Keratinocyte (primary cell): ENCODE measurements around the gene ARHGAP15. TPM values are rescaled to one million over a fixed set of nuclear protein-coding genes. Genes with fewer than 3 reads are reported as not detected.

Experiments
- DNase-seq: peaks from one replicate; pipeline ENCODE4 v3.0.0-alpha.2; 2011; ENCODE audit warnings: low read depth, missing footprints, low spot score
- FAIRE-seq: peaks from 2 replicates; lab custom pipeline; 2011; peaks lifted over from hg19 to GRCh38; lab: Jason Lieb, UNC
- H2AFZ ChIP-seq: 2 replicates; pipeline ENCODE4 v1.6.0; 2012; ENCODE audit warnings: low read length, control low read depth, inconsistent platforms; ENCODE audit not compliant: control insufficient read depth
- H3K27ac ChIP-seq: 2 replicates; pipeline ENCODE4 v1.5.1; 2011; ENCODE audit warnings: low read length; ENCODE audit not compliant: control insufficient read depth, insufficient read depth
- H3K27me3 ChIP-seq: 3 replicates; pipeline ENCODE4 v1.6.0; 2011; ENCODE audit warnings: low read length; ENCODE audit not compliant: control insufficient read depth, insufficient read depth; ENCODE audit errors: extremely low read depth
- H3K36me3 ChIP-seq, 2 experiments: 2 replicates in 1 of 2; 3 replicates in 1 of 2; pipeline ENCODE4 v1.5.1; 2011; ENCODE audit warnings: low read length in 2 of 2, mild to moderate bottlenecking in 1 of 2; ENCODE audit not compliant: control insufficient read depth in 2 of 2, insufficient read depth in 2 of 2; ENCODE audit errors: extremely low read depth in 1 of 2
- H3K4me1 ChIP-seq: 3 replicates; pipeline ENCODE4 v1.5.1; 2011; ENCODE audit warnings: low read length; ENCODE audit not compliant: control insufficient read depth, insufficient read depth; ENCODE audit errors: extremely low read depth
- H3K4me2 ChIP-seq: 3 replicates; pipeline ENCODE4 v1.6.0; 2011; ENCODE audit warnings: low read depth, low read length; ENCODE audit not compliant: control insufficient read depth, insufficient read depth; ENCODE audit errors: extremely low read depth
- H3K4me3 ChIP-seq, 3 experiments: fragments of 200-600 bp in 1 of 3; sonication (generic) in 1 of 3; 2 replicates in 2 of 3; 3 replicates in 1 of 3; pipeline ENCODE4 v1.5.1; 2011 to 2016; ENCODE audit warnings: low read length in 3 of 3, mild to moderate bottlenecking in 3 of 3, control low read depth in 2 of 3, inconsistent platforms in 1 of 3, low read depth in 1 of 3, mixed read lengths in 1 of 3, mixed run types in 1 of 3, moderate library complexity in 1 of 3; ENCODE audit not compliant: control insufficient read depth in 2 of 3, insufficient read depth in 2 of 3; ENCODE audit errors: extremely low read depth in 1 of 3
- H3K79me2 ChIP-seq: 2 replicates; pipeline ENCODE4 v1.6.0; 2012; ENCODE audit warnings: low read length; ENCODE audit not compliant: control insufficient read depth, insufficient read depth
- H3K9ac ChIP-seq: 3 replicates; pipeline ENCODE4 v1.6.0; 2011; ENCODE audit warnings: low read length; ENCODE audit not compliant: control insufficient read depth, insufficient read depth; ENCODE audit errors: extremely low read depth
- H3K9me1 ChIP-seq: 3 replicates; pipeline ENCODE4 v1.6.0; 2011; ENCODE audit warnings: low read length; ENCODE audit not compliant: control insufficient read depth, insufficient read depth; ENCODE audit errors: extremely low read depth
- H3K9me3 ChIP-seq: 2 replicates; pipeline ENCODE4 v1.5.1; 2012; ENCODE audit warnings: low read depth, low read length; ENCODE audit not compliant: control insufficient read depth
- H4K20me1 ChIP-seq: 3 replicates; pipeline ENCODE4 v1.6.0; 2011; ENCODE audit warnings: low read length; ENCODE audit not compliant: control insufficient read depth, insufficient read depth; ENCODE audit errors: extremely low read depth
- CTCF ChIP-seq, 3 experiments: IDR thresholded peaks in 1 of 3; conservative IDR thresholded peaks in 1 of 3; optimal IDR thresholded peaks in 1 of 3; 2 replicates in 2 of 3; 3 replicates in 1 of 3; pipeline versions ENCODE3 to v1.5.1; 2011; ENCODE audit warnings: low read length in 3 of 3, mild to moderate bottlenecking in 3 of 3, moderate library complexity in 2 of 3, control low read depth in 1 of 3, inconsistent platforms in 1 of 3; ENCODE audit not compliant: insufficient read depth in 2 of 3; ENCODE audit errors: extremely low read depth in 1 of 3
- EZH2 ChIP-seq: IDR thresholded peaks from one replicate; pipeline ENCODE4 v1.6.1; 2012; ENCODE audit warnings: inconsistent platforms, mild to moderate bottlenecking, low read length, moderate library complexity
- dilution Hi-C: fragments of 300-500 bp; cut with MboI; formaldehyde crosslinking; loops from one replicate; pipeline ENCODE4 v1.7.0; 2020; ENCODE audit warnings: low sequenced_read_pairs; ENCODE audit not compliant: extremely low pct_ligation_motif_present
- polyA plus RNA-seq, 5 experiments: library from polyadenylated mRNA; depleted of rRNA in 3 of 5; stranded (reverse) in 3 of 5; stranded (forward) in 1 of 5; unstranded in 1 of 5; fragments of >200 nt; gene quantifications; 1 replicate in 1 of 5; 2 replicates in 3 of 5; 3 replicates in 1 of 5; pipeline versions ENCODE4 v1.2.1 to v1.2.3, GENCODE V29; 2011 to 2012; ENCODE audit warnings: missing spikeins in 2 of 5, low read depth in 1 of 5, low replicate concordance in 1 of 5

ARHGAP15 gene
- polyA plus RNA-seq, 1 donor (not counting 4 experiments of a cell fraction or from before 2014, with no cell fraction given): not detected

- dilution Hi-C loops: loop anchor here (10.0 kb wide), 1 partner anchor 84 kb away; no protein-coding TSS in a partner anchor
- Histone ChIP-seq H3K4me2 (no peak overlapping the region), H3K27ac (no peak overlapping the region), H4K20me1 (no peaks in the 10 kb centered on the region), H3K9me1 (no peaks in the 10 kb centered on the region), H3K9me3 (no peaks in the 10 kb centered on the region), H2AFZ (no peak overlapping the region), H3K4me1 (no peaks in the 10 kb centered on the region), H3K9ac (no peak overlapping the region), H3K36me3 (no peaks in the 10 kb centered on the region), H3K79me2 (no peaks in the 10 kb centered on the region), H3K27me3 (peaks cover 3% of the 10 kb centered on the region), H3K4me3 (no peak overlapping the region)
- TF ChIP-seq CTCF (optimal IDR thresholded peaks at IDR 0.05 in 1 of 3, IDR thresholded peaks at IDR 0.05 in 1 of 3, conservative IDR thresholded peaks at IDR 0.05 in 1 of 3; ENCODE audit: extremely low read depth in 1 of 3, insufficient read depth in 2 of 3, low read length in 3 of 3): no peak
- TF ChIP-seq EZH2: no peak
- FAIRE-seq (no peak), DNase-seq (no peak)
Observed at GRCh38 chr2:143248631-143249030, 119.4 kb downstream of the ARHGAP15 start.

DNA sequence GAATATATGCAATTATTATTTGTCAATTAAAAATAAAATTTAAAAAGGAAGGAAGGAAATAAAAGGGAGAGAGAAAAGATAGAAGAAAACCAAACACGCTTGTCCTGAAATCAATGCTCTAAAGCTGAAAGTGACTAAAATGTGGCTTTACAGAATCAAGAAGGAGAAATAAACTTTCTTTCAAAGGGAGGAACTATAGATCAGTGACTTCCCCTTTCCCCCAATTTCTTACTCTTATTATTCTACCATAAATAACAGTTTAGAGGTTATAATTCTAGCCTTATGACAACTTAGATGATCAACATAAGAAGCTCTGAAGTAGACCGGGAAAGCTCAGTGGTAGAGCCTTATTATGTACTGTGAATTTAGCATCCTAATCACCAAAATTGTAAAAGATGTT, 122.5 kb downstream of the ARHGAP15 start:
- FAIRE-seq (no peak), DNase-seq (no peak)
- Histone ChIP-seq H4K20me1 (no peaks in the 10 kb centered on the region), H3K4me3 (no peak overlapping the region), H3K79me2 (no peaks in the 10 kb centered on the region), H3K36me3 (no peaks in the 10 kb centered on the region), H3K9me3 (no peaks in the 10 kb centered on the region), H2AFZ (no peak overlapping the region), H3K9ac (no peak overlapping the region), H3K9me1 (no peaks in the 10 kb centered on the region), H3K4me1 (no peaks in the 10 kb centered on the region), H3K4me2 (no peak overlapping the region), H3K27me3 (peaks cover 3% of the 10 kb centered on the region), H3K27ac (no peak overlapping the region)
- no peak for TF ChIP-seq EZH2
- no peak for TF ChIP-seq CTCF (optimal IDR thresholded peaks at IDR 0.05 in 1 of 3, IDR thresholded peaks at IDR 0.05 in 1 of 3, conservative IDR thresholded peaks at IDR 0.05 in 1 of 3; ENCODE audit: extremely low read depth in 1 of 3, insufficient read depth in 2 of 3, low read length in 3 of 3)
- dilution Hi-C loops: no loop called here
